HG03439 (cell line): ENCODE measurements around the gene OR5AS1.
"Not testable (repeated sequence)": the region's sequence is repeated elsewhere in the genome, so short reads cannot be mapped to it uniquely, and the experiment has no call there.

Experiments used
- ATAC-seq: cut with Tn5 transposase; IDR thresholded peaks from one replicate; pipeline ENCODE4 v1.9.1; 2021; ENCODE audit warnings: mild to moderate bottlenecking, moderate library complexity; ENCODE audit not compliant: unreplicated experiment

The OR5AS1 gene

DNA sequence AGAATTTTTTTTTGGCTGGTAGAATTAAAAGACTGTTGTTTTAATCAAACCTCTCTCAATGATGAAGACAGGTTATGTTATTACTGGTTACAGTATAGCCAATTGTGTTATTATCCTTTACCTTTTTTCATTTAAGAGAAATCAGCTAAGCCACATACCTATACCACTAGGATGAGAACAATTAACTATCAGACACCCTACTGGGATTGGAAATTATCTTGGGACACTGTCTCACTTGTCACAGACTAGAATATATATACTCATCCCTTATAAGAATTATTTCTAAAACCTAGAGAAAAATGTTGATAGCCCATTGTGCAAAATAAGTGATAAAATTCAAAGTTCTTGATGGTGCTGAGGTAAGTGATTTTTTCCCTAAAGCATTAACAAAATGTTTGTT lies at the start of gene OR5AS1:
OR5AS1 (plus strand) TSS at position 301 of the 400 bp plus-strand sequence. CDS start 2,765 bp downstream, outside the sequence.
- no peak for ATAC-seq

DNA sequence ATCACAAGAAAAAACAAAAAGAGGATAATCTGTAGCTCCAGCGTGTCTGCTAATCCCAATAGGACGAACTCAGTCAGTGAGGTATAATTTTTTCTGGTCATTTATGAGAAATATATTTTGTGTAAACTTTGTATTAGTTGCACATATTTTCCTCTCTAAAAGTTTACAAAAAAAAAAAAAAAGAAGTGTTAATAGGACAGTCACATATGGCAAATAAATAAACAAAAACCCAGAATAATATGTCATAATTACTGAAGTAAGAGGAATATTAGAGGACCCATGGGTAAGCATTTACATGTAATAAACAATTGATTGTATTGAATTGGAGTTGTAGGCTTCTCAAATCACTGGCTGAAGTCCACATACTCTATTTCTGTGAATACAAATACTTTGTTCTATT lies 32.9 kb upstream of the OR5AS1 start, which contains the start of gene OR5F1:
OR5F1 (minus strand) TSS at position 101 of the 400 bp plus-strand sequence; CDS start at position 101, 0 bp downstream.
- no peak for ATAC-seq

DNA sequence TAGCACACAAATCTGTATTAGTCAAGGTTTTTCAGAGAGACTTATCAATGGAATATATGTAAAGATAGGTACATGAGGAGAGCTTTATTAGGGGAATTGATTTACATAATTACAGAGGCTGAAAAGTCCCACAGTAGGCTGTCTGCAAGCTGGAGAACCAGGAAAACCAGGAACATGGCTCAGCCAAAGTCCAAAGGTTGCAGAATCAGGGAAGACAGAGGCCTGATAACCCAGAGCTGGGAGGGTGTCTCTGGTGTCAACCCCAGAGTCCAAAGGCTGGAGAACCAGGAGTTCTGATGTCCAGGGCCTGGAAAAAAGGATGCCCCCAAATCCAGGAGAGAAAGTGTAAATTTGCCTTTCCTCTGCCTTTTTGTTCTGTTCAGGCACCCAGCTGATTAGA lies 16.7 kb upstream of the OR5AS1 start:
- ATAC-seq, result no peak

DNA sequence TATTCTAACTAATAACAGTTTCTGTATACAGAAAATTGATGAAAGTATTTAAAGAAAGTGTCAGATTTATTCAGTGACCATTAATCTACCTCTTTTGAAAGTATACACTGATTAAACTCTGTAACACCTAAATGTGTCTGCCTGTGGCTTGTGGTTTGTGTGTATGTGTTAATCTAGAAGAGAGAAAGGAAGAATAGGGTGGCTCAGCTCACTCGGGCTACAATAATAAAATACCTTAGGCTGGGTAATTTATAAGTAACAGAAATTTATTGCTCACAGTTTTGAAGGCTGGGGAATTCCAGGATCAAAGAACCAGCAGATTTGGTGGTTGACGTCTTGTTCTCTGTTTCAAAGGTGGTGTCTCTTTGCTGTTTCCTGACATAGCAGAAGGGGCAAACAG lies 13.6 kb upstream of the OR5AS1 start:
- no peak for ATAC-seq

DNA sequence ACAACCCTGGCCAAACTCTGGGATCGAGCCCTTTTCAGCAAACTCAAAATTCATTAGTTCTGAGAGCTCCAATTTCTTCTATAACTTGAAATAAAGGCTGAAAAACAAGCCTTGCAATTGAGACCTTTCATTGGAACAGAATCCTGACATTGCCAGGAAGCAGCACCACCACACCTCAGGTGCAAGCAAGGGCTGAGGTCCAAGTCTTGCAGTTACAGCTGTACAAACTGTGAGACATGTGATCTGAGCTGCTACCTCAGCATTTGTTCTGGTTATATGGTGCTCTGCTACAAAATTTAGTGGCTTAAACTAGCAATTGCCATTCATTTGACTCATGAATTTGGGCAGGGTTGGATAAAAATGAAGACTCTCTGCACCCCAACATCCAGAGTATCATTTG lies 18.1 kb downstream of the OR5AS1 start:
- no peak for ATAC-seq

DNA sequence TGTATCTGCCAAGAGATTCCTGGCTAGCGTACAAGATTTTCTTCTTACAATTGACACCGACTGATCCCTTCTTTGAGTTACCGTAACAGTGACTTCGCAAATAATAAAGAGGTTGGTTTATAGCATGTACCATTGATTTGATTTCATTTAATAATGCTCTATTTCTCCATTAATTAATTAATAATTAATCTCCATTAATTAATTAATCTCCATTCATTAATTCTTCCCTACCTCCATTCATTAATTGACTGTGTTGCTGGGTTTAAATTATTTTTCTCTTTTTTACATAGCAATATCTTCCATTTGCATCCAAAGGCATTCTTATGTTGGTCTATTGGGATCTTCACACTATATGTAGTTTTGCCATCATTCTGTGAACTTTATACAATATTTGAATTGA lies 21.0 kb downstream of the OR5AS1 start:
- ATAC-seq, result no peak

DNA sequence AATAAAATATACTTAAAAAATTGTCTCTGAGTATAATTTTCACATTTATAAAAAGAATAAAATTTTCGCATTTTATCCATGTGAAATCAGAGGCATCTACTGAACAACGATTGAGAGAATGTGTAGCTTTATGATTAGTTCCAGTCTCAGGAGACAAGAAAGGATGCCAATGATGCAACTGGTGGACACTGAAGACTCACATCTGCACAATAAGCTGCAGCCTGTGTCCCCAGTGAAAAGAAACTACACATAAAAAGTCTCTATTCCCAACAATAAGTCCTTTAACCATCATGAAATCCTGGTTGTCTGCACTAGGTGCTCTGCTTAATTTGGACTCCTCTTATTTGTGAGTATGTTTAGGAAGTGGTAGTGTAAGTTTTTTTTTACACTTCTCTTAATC lies 22.0 kb downstream of the OR5AS1 start:
- no peak for ATAC-seq

DNA sequence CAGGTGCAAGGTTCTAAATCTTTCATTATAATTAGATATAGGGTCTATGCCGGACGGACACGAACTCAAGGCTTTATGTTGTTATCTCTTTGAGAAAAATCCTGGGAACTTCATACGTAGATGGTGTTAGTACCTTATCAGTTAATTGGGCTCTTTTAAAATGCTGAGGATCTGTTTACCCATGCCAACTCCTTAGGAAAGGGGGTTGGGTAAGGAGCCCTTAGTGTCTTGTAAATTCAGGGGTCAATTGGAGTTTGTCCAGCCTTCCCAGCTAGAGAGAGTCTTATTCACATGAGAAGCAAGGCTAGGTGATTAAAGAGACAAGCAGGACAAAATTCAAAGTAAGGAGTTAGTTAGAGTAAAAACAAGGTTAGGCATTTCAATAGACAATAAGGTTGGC lies 28.9 kb downstream of the OR5AS1 start:
- not testable (repeated sequence) for ATAC-seq

DNA sequence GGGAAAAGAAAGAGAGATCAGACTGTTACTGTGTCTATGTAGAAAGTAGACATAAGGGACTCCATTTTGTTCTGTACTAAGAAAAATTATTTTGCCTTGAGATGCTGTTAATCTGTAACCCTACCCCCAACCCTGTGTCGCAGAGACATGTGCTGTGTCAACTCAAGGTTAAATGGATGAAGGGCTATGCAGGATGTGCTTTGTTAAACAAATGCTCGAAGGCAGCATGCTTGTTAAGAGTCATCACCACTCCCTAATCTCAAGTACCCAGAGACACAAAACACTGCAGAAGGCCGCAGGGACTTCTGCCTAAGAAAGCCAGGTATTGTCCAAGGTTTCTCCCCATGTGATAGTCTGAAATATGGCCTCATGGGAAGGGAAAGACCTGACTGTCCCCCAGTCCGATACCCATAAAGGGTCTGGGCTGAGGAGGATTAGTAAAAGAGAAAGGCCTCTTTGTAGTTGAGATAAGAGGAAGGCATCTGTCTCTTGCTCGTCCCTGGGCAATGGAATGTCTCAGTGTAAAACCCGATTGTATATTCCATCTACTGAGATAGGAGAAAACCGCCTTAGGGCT lies 30.3 kb downstream of the OR5AS1 start:
- not testable (repeated sequence) for ATAC-seq

DNA sequence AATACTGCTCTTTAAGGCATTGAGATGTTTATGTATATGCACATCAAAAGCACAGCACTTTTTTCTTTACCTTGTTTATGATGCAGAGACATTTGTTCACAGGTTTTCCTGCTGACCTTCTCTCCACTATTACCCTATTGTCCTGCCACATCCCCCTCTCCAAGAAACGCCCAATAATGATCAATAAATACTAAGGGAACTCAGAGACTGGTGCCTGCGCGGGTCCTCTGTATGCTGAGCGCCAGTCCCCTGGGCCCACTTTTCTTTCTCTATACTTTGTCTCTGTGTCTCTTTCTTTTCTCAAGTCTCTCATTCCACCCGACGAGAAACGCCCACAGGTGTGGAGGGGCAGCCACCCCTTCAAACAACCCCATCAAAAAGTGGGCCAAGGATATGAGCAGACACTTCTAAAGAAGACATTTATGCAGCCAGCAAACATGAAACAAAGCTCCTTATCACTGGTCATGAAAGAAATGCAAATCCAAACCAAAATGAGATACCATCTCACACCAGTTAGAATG lies 30.9 kb downstream of the OR5AS1 start:
- not testable (repeated sequence) for ATAC-seq

DNA sequence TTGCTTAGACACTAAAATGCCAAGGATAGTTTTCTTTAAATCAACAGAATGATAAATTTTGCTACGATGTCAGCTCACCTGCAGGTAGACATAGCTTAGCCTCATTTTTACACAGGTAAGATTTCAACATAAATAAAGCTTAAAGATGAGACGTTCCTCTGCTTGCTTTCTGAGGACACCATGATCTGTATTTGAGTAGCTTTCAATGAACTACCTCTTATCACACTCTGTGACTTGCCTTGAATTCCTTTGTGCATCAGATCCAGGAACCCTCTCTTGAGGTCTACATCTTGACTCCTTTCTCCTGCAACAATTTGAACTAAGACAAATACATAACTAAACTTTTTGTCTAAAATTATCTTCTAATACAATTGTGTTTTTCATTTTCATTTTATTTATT lies 39.5 kb downstream of the OR5AS1 start:
- no peak for ATAC-seq
